IMR-90 (cell line): Measurements from ENCODE around the gene NALCN.

Experiments
- BHLHE40 ChIP-seq: fragments of 150-350 bp; IDR thresholded peaks from 2 replicates; pipeline ENCODE4 v1.6.1; 2016; ENCODE audit warnings: mild to moderate bottlenecking, low read depth, low read length
- CEBPB ChIP-seq: IDR thresholded peaks from 2 replicates; pipeline ENCODE4 v1.6.1; 2012; ENCODE audit warnings: low read depth, low read length, improper control_type of control experiment
- CTCF ChIP-seq: conservative IDR thresholded peaks from 2 replicates; pipeline ENCODE4 v1.5.1; 2012; ENCODE audit warnings: mild to moderate bottlenecking, low read depth, low read length, improper control_type of control experiment
- FOS ChIP-seq: fragments of 150-350 bp; IDR thresholded peaks from 2 replicates; pipeline ENCODE4 v1.6.1; 2016; ENCODE audit warnings: low read depth, low read length
- POLR2A ChIP-seq: IDR thresholded peaks from 2 replicates; pipeline ENCODE4 v1.6.1; 2012; ENCODE audit warnings: mild to moderate bottlenecking, low read depth, low read length
- RAD21 ChIP-seq: IDR thresholded peaks from 2 replicates; pipeline ENCODE4 v1.6.1; 2012; ENCODE audit warnings: low read length, improper control_type of control experiment
- RFX5 ChIP-seq: IDR thresholded peaks from 2 replicates; pipeline ENCODE4 v1.8.0; 2012; ENCODE audit warnings: low read depth, mild to moderate bottlenecking, low read length, moderate library complexity

GRCh38 chr13:101010100-101010499 is 406.2 kb downstream of the NALCN start:
- TF ChIP-seq CTCF (no peak), BHLHE40 (no peak), RFX5 (no peak), CEBPB (no peak), FOS (no peak), POLR2A (no peak), RAD21 (no peak)
